ENCODE data around the gene FCGR3A.
"Not testable (repeated sequence)": the region's sequence is repeated elsewhere in the genome, so short reads cannot be mapped to it uniquely, and the experiment has no call there.

DNA sequence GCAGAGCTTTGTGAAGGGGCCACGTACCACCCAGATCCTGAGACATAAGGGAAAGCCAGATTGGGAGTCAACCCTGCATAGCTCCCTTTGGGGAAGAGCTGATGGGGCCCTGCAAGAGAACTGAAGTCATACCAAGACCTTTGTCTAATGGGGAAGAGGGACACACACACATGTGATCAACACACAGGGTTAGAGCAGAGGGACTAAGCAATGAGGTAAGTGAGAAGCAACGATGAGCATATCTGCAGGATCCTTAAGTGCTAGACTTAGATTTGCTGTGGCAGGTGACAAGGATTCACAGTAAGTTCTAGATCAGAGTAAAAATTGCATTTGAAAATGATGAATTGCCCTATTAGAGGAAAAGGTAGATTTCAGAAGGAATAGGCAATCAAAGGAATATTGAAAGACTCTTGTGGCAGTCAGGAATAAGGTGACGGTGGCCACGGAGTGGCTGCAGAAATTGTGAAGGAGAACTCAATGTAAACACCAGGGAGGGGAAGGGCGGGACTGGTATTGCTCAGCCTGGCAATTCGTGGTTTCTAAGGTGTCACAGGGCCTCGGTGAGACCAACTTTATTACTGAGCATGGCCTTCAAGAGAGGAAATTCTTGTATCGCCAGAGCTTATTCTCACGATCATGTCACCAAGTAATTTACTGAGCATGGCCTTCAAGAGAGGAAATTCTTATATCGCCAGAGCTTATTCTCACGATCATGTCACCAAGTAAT lies 4.5 kb downstream of the FCGR3A start:
- not testable (repeated sequence) for TF ChIP-seq CTCF, POLR2A (IDR thresholded peaks at IDR 0.05)

Data from adrenal gland (tissue), 5 donors.